Colonic mucosa (tissue), 4 donors: ENCODE data around the gene IL22RA1. TPM values are rescaled to one million over a fixed set of nuclear protein-coding genes. Genes with fewer than 3 reads are reported as not detected.

Experiments used
- DNase-seq: peaks from one replicate; pipeline ENCODE4 v3.0.0-alpha.2; 2020
- H3K27ac ChIP-seq: fragments of 200-600 bp; one replicate; pipeline ENCODE4 v1.8.0; 2021
- H3K27me3 ChIP-seq: fragments of 200-600 bp; one replicate; pipeline ENCODE4 v1.8.0; 2021
- H3K36me3 ChIP-seq: fragments of 200-600 bp; one replicate; pipeline ENCODE4 v1.8.0; 2021
- H3K4me1 ChIP-seq: fragments of 200-600 bp; one replicate; pipeline ENCODE4 v1.8.0; 2021; ENCODE audit warnings: mild to moderate bottlenecking
- H3K4me3 ChIP-seq: fragments of 200-600 bp; one replicate; pipeline ENCODE4 v1.8.0; 2021
- H3K9ac ChIP-seq, 2 donors: one replicate each; pipeline ENCODE4 v1.7.0; 2013; ENCODE audit warnings: control low read depth in 2 of 2, low read depth in 2 of 2, low read length in 2 of 2
- H3K9me3 ChIP-seq: fragments of 200-600 bp; one replicate; pipeline ENCODE4 v1.8.0; 2021
- intact Hi-C: fragments of 100-400 bp; cut with DNase I; formaldehyde crosslinking; loops from one replicate; pipeline ENCODE4 v1.14.1; 2022
- total RNA-seq, 2 donors: library from RNA; stranded (reverse); fragmentation: NEBNext Ultra II Directional in 1 of 2; extraction: Animal tissue kit (Norgen Biotek cat#: 25700) in 1 of 2; gene quantifications; one replicate each; pipeline ENCODE4 v1.2.1, GENCODE V29; 2021
- TF ChIP-seq, protein P1 (sequence below): fragments of 200-600 bp; IDR thresholded peaks from one replicate; pipeline ENCODE4 v1.8.0; 2022; ENCODE audit warnings: antibody characterized with exemption, mild to moderate bottlenecking
- donor health status: healthy.
- donor health status: DM: no; HTN: no; CAD: no.
- donor health status: DM: no; HTN: no; CAD: no.

IL22RA1 gene
- total RNA-seq, 2 donors from 2014 or later = 15.5 to 17.3 TPM

DNA sequence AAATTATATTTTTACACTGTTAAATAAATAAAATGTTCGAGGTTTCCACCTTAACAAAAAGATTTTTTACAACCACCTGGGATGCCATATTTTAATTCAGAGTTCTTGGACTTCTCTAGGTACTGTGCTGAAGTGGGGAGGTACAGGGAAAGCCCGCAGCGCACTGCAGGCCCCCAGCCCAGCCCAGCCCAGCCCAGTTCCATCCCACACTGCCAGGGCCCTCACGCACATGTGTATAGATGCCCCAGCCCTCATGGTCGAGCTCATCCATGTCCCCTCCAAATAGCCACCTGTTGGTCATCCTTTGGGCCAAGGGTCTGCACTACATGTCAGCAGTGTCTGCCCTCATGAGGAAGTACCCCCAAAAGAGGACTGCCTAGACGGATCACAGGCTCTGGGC, 19.3 kb downstream of the IL22RA1 start:
- Histone ChIP-seq H3K27me3 (no peaks in the 10 kb centered on the region), H3K27ac (no peak overlapping the region), H3K9me3 (no peaks in the 10 kb centered on the region), H3K4me1 (peaks cover 8% of the 10 kb centered on the region), H3K4me3 (no peak overlapping the region), H3K9ac (no peak overlapping the region), H3K36me3 (no peaks in the 10 kb centered on the region)
- intact Hi-C loops = no loop called here
- TF ChIP-seq, protein P1, sequence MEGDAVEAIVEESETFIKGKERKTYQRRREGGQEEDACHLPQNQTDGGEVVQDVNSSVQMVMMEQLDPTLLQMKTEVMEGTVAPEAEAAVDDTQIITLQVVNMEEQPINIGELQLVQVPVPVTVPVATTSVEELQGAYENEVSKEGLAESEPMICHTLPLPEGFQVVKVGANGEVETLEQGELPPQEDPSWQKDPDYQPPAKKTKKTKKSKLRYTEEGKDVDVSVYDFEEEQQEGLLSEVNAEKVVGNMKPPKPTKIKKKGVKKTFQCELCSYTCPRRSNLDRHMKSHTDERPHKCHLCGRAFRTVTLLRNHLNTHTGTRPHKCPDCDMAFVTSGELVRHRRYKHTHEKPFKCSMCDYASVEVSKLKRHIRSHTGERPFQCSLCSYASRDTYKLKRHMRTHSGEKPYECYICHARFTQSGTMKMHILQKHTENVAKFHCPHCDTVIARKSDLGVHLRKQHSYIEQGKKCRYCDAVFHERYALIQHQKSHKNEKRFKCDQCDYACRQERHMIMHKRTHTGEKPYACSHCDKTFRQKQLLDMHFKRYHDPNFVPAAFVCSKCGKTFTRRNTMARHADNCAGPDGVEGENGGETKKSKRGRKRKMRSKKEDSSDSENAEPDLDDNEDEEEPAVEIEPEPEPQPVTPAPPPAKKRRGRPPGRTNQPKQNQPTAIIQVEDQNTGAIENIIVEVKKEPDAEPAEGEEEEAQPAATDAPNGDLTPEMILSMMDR = no peak
- no peak for DNase-seq

DNA sequence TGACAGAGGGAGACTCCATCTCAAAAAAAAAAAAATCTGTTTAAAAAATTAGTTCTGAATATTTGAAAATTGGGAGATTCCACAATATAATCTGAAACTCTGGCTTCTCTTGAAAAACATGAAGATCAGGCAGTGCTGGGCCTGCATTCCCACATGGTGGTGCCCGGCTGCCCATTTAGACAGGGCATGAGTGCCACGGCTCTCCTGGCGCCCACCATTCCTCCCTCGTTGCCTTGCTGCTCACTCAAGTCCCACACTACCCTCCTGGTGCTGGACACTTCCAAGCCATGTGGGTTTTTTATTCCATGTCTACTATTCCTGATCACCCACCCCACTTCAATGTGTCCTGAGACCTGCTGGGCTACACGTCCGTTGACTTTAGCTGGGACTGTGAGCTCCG, 20.2 kb downstream of the IL22RA1 start:
- Histone ChIP-seq H3K9ac (no peak overlapping the region), H3K4me3 (no peak overlapping the region), H3K27me3 (no peaks in the 10 kb centered on the region), H3K36me3 (no peaks in the 10 kb centered on the region), H3K4me1 (peaks cover 9% of the 10 kb centered on the region), H3K9me3 (no peaks in the 10 kb centered on the region), H3K27ac (no peak overlapping the region)
- intact Hi-C loops = no loop called here
- TF ChIP-seq, protein P1 = no peak
- DNase-seq = no peak

DNA sequence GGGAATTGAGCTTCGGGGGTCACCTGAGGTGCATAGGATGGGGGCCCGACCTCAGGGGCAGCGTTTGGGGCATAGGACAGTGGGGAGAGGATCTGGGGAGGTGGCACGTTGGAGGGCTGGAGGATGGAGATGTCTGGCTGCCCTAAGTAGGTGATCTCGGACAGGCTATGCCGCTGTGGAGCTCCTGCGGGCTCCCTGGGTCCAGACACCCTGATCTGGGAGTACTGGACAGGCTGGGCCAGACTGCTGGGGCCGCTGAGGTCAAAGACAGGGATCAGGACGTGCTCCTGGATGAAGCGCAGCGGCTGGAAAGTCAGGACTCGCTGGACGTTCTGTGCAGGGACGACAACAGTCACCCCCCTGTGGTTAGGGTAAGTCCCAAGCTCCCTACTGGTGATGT, 21.5 kb downstream of the IL22RA1 start:
- TF ChIP-seq, protein P1 = no peak
- Histone ChIP-seq H3K4me1 (peaks cover 9% of the 10 kb centered on the region), H3K9ac (no peak overlapping the region), H3K27ac (no peak overlapping the region), H3K9me3 (no peaks in the 10 kb centered on the region), H3K4me3 (no peak overlapping the region), H3K36me3 (no peaks in the 10 kb centered on the region), H3K27me3 (no peaks in the 10 kb centered on the region)
- intact Hi-C loops = no loop called here
- no peak for DNase-seq

DNA sequence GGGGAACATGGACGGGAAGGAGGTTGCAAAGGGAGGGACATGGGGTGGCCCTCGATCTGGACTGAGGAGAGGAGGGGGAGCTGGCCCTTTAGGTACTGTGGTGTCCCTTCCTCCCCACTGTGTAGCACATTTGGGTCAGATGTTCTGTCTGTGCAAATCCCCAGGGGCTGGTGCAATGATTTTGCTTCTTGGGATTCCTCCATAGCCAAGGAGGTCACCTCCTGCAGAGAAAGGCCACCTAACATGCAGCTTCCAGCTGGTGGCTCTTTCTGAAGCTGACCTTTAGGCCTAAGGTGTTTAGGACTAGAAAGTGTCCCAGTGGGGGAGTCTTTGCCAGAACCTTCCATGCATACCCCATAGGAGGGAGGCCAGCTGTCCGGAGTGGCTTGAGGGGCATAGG, 22.0 kb downstream of the IL22RA1 start:
- no peak overlapping the region for H3K4me3 ChIP-seq
- H3K4me1 ChIP-seq = peaks cover 9% of the 10 kb centered on the region
- H3K9ac ChIP-seq = peak overlapping the region; percentile 24 to 48
- intact Hi-C loops = no loop called here
- no peaks in the 10 kb centered on the region for H3K9me3 ChIP-seq
- TF ChIP-seq, protein P1 = no peak
- H3K36me3 ChIP-seq = no peaks in the 10 kb centered on the region
- H3K27ac ChIP-seq = peak overlapping the region; percentile 77
- no peaks in the 10 kb centered on the region for H3K27me3 ChIP-seq
- DNase-seq = no peak

DNA sequence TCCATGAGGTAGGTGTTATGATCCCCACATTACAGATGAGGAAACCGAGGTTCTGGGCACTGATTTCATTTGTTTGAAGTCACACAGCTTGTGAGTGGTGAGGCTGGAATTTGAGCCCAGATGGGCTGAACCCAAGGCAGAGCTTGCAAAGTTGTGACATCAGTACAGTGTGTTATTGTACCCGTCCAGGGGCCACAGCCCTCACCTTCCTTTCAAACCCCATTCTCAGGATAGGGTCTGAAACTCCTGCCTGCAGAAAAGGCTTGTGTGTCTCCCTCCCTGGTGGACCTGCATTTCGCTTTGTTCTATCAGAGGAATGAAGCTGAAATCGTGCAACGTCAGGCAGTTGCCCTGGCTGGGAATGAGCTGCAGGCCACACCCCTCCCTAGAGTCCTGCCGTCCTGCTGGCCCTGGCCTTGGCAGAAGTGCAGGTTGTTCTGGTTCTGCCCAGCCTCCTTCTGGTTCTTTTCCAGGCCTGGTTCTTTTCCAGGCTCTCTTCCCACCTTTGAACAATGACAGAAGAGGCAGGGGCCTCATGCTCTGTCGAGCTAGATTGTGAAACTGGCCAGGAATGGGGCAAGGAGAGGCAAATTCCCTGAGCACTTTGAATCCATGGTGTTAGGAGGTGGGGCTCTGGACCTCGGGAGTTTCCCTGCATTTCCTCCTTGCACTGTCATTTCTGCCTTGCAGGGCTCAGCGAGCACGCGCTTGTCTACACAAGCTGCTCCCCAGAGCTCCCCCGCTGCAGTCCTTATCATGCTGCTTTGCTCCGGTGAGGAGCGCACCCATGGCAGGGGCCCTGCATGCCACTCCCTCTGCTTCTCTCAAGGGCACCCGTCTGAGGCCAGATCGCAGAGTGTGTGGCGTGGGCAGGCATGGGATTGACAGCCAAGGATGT, 22.8 kb downstream of the IL22RA1 start:
- peak overlapping the region; percentile 24 to 48 for H3K9ac ChIP-seq
- no peak overlapping the region for H3K4me3 ChIP-seq
- no peaks in the 10 kb centered on the region for H3K36me3 ChIP-seq
- H3K27ac ChIP-seq = peak overlapping the region; percentile 77
- intact Hi-C loops = no loop called here
- DNase-seq = peak; percentile 77
- no peaks in the 10 kb centered on the region for H3K9me3 ChIP-seq
- no peaks in the 10 kb centered on the region for H3K27me3 ChIP-seq
- H3K4me1 ChIP-seq = peaks cover 9% of the 10 kb centered on the region
- TF ChIP-seq, protein P1 = no peak
